Measurements from ENCODE around the gene NEIL3.

The NEIL3 gene

DNA sequence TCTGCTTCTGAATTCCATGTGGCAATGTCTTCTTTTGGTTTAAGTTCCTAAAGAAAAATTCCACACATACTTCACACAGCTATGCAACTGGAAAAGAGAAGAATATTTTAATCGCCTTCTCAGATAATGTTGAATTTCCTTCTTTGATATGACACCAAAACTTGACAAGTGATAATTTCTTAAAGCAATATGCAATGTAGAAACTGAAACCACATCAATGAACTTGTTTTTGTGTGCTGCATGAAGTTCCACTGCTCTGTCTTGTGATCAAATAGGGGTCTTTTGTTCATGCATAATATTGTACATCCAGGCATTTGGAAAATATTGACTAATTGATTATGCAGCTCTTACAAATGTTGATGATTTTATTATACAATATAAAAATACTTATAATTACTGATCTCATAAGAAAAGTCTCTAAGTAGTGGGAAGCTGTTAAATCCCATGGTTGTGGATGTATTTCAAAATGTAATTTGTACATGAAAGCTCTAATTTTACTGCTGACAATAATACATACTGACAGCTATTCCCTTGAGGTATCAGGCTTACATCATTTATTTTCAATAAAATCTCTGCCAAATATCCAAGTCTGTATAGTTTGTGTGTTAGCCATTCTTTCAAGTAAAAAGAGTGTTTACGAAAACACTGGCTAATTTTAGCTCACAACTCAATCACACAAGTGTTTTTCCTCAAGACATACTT lies 76.1 kb downstream of the NEIL3 start:
- Histone ChIP-seq H3K4me1 (ENCODE audit: control insufficient read depth in 1 of 2, insufficient read depth in 2 of 2, low read length in 2 of 2) (no peaks in the 10 kb centered on the region), H3K4me3 (ENCODE audit: low read depth in 1 of 2, low read length in 2 of 2) (no peak overlapping the region), H3K36me3 (ENCODE audit: control insufficient read depth in 1 of 2, insufficient read depth in 2 of 2, low read length in 2 of 2) (no peaks in the 10 kb centered on the region), H3K27ac (ENCODE audit: low read depth, low read length) (no peak overlapping the region), H3K9ac (ENCODE audit: low read depth in 1 of 2, low read length in 2 of 2) (no peak overlapping the region), H3K9me3 (ENCODE audit: control insufficient read depth in 1 of 2, low read length in 2 of 2) (no peaks in the 10 kb centered on the region), H3K27me3 (ENCODE audit: control insufficient read depth in 1 of 2, insufficient read depth in 2 of 2, low read length in 2 of 2) (peaks cover 0 to 2% of the 10 kb centered on the region in 2 donors)

DNA sequence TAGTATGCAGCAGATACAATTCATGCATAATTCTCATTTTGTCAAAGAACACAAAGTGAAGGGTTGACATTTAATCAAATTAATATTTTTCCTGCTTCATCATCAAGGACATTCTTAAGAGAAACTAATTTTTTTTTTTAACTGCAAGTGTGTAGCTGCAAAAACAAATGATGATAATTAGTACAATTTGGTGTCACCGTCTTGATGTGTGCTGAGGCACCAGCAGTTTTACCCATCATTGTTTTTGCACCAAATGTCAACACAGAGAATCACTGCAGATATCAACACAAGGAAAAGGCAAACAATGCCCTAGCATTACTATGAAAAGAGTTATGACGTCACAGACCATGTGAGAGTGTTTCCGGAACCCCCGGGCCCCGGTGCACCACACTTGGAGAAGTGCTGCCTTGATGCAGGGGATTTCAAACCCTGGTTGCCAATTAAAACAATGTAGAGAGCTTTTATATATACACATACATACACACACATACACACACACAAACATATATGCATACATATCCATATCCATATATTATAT lies 76.7 kb downstream of the NEIL3 start:
- Histone ChIP-seq H3K4me3 (ENCODE audit: low read depth in 1 of 2, low read length in 2 of 2) (no peak overlapping the region), H3K9me3 (ENCODE audit: control insufficient read depth in 1 of 2, low read length in 2 of 2) (no peaks in the 10 kb centered on the region), H3K27me3 (ENCODE audit: control insufficient read depth in 1 of 2, insufficient read depth in 2 of 2, low read length in 2 of 2) (peaks cover 0 to 2% of the 10 kb centered on the region in 2 donors), H3K27ac (ENCODE audit: low read depth, low read length) (no peak overlapping the region), H3K4me1 (ENCODE audit: control insufficient read depth in 1 of 2, insufficient read depth in 2 of 2, low read length in 2 of 2) (no peaks in the 10 kb centered on the region), H3K9ac (ENCODE audit: low read depth in 1 of 2, low read length in 2 of 2) (no peak overlapping the region), H3K36me3 (ENCODE audit: control insufficient read depth in 1 of 2, insufficient read depth in 2 of 2, low read length in 2 of 2) (no peaks in the 10 kb centered on the region)

DNA sequence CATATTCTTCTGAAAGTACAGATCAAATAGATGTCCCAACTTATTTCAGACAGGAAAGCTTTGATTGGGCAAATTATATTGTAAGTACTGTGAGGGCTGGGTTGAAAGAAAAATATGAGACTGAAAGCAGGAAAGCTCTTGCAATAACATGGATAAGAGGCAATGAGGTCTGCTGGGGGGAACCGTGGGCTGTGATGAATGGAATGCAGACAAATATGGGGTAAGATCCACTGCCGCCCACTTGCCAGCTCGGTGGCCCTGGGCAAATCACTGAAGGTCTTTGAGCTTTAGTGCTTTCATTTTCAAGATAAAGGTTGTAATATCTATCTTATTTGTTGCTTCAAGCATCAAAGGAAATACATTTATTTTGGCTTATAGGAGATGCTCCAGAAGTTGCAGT lies 81.6 kb downstream of the NEIL3 start:
- Histone ChIP-seq H3K9ac (ENCODE audit: low read depth in 1 of 2, low read length in 2 of 2) (no peak overlapping the region), H3K9me3 (ENCODE audit: control insufficient read depth in 1 of 2, low read length in 2 of 2) (no peaks in the 10 kb centered on the region), H3K4me1 (ENCODE audit: control insufficient read depth in 1 of 2, insufficient read depth in 2 of 2, low read length in 2 of 2) (no peaks in the 10 kb centered on the region), H3K4me3 (ENCODE audit: low read depth in 1 of 2, low read length in 2 of 2) (no peak overlapping the region), H3K36me3 (ENCODE audit: control insufficient read depth in 1 of 2, insufficient read depth in 2 of 2, low read length in 2 of 2) (no peaks in the 10 kb centered on the region), H3K27me3 (ENCODE audit: control insufficient read depth in 1 of 2, insufficient read depth in 2 of 2, low read length in 2 of 2) (no peaks in the 10 kb centered on the region), H3K27ac (ENCODE audit: low read depth, low read length) (no peak overlapping the region)

DNA sequence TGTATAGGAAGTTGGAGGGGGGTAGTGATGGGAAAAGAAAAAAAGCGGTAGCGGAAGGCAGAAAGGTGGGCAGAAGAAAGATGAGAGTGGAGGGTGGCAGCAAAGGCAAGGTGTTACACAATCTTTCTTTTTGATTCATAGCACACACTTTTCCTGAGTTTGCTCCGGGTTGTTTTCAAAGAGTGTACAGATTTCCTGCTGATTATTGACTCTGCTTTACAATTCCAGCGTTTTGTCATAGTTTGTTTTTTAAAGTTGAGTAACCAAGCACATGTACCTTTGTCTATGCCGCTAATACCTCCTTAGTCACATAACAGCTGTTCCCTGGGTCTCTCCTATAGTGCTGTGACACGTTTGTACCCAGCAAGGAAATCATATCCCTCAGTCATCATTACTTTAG lies 82.3 kb downstream of the NEIL3 start:
- H3K36me3 ChIP-seq (ENCODE audit: control insufficient read depth in 1 of 2, insufficient read depth in 2 of 2, low read length in 2 of 2): no peaks in the 10 kb centered on the region
- H3K9me3 ChIP-seq (ENCODE audit: control insufficient read depth in 1 of 2, low read length in 2 of 2): no peaks in the 10 kb centered on the region
- no peak overlapping the region for H3K27ac ChIP-seq (ENCODE audit: low read depth, low read length)
- H3K4me1 ChIP-seq (ENCODE audit: control insufficient read depth in 1 of 2, insufficient read depth in 2 of 2, low read length in 2 of 2): no peaks in the 10 kb centered on the region
- H3K9ac ChIP-seq (ENCODE audit: low read depth in 1 of 2, low read length in 2 of 2): no peak overlapping the region
- no peaks in the 10 kb centered on the region for H3K27me3 ChIP-seq (ENCODE audit: control insufficient read depth in 1 of 2, insufficient read depth in 2 of 2, low read length in 2 of 2)
- no peak overlapping the region for H3K4me3 ChIP-seq (ENCODE audit: low read depth in 1 of 2, low read length in 2 of 2)

DNA sequence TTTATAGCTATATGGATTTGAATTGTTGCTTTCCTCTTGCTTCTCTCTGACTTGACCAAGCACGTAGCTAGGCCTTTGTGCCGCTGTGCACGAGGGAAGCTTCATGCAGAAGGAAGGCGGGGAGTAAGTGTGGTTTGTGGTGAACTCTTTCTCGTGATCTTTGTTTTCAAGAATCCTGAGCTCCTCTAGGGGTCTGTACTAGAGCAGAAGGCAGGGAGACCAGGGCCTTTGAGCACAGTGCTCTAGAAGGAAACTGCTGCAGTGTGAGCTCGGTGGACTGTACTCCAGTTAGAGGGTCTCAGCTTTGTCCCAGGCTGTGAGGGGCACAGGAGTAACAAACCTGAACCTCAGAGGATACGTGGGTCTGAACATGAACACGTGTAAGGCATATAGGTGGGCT lies 83.6 kb downstream of the NEIL3 start:
- Histone ChIP-seq H3K9me3 (ENCODE audit: control insufficient read depth in 1 of 2, low read length in 2 of 2) (no peaks in the 10 kb centered on the region), H3K9ac (ENCODE audit: low read depth in 1 of 2, low read length in 2 of 2) (no peak overlapping the region), H3K27me3 (ENCODE audit: control insufficient read depth in 1 of 2, insufficient read depth in 2 of 2, low read length in 2 of 2) (no peaks in the 10 kb centered on the region), H3K27ac (ENCODE audit: low read depth, low read length) (no peak overlapping the region), H3K4me3 (ENCODE audit: low read depth in 1 of 2, low read length in 2 of 2) (no peak overlapping the region), H3K4me1 (ENCODE audit: control insufficient read depth in 1 of 2, insufficient read depth in 2 of 2, low read length in 2 of 2) (no peaks in the 10 kb centered on the region), H3K36me3 (ENCODE audit: control insufficient read depth in 1 of 2, insufficient read depth in 2 of 2, low read length in 2 of 2) (no peaks in the 10 kb centered on the region)

DNA sequence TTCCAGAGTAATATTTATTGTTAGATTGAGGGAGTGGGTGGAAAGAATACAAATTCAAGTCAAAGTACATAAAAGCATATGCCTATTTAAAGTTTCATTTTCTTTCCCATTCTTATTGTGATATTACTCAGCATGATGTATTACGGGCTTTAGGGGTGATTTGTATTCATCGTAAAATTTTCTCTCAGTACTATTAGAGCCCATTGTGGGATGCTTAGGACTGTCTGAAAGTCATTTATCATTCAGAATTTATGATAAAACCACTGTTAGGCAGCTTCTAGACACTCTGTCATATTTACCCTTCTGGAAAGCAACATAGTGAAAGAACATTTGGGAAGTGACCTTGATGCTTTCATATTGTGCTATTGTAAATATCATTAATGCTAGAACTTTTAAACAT lies 86.7 kb downstream of the NEIL3 start:
- H3K36me3 ChIP-seq (ENCODE audit: control insufficient read depth in 1 of 2, insufficient read depth in 2 of 2, low read length in 2 of 2): no peaks in the 10 kb centered on the region
- no peak overlapping the region for H3K9ac ChIP-seq (ENCODE audit: low read depth in 1 of 2, low read length in 2 of 2)
- H3K4me1 ChIP-seq (ENCODE audit: control insufficient read depth in 1 of 2, insufficient read depth in 2 of 2, low read length in 2 of 2): peaks cover under 1 to 1% of the 10 kb centered on the region in 2 donors
- H3K27me3 ChIP-seq (ENCODE audit: control insufficient read depth in 1 of 2, insufficient read depth in 2 of 2, low read length in 2 of 2): no peaks in the 10 kb centered on the region
- H3K9me3 ChIP-seq (ENCODE audit: control insufficient read depth in 1 of 2, low read length in 2 of 2): no peaks in the 10 kb centered on the region
- H3K4me3 ChIP-seq (ENCODE audit: low read depth in 1 of 2, low read length in 2 of 2): no peak overlapping the region
- H3K27ac ChIP-seq (ENCODE audit: low read depth, low read length): no peak overlapping the region

DNA sequence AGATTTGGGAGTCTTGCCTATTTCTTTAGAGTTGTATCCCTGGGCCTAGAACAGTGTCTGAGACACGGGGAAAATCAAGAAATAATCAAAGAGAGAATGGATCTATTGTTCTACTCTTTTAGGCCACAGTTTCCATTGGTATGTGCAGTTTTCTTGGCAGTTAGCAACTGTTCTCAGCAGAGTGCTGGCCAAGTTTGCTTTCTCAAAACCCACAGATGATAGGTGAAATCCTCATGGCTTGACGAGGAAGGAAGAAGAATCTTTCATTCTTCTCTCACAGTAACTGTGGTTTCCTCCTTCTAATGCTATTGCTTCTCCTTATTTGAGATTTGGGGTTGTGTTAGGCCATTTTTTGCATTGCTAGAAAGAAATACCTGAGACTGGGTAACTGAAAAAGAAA lies 90.4 kb downstream of the NEIL3 start:
- Histone ChIP-seq H3K9me3 (ENCODE audit: control insufficient read depth in 1 of 2, low read length in 2 of 2) (no peaks in the 10 kb centered on the region), H3K27me3 (ENCODE audit: control insufficient read depth in 1 of 2, insufficient read depth in 2 of 2, low read length in 2 of 2) (no peaks in the 10 kb centered on the region), H3K4me1 (ENCODE audit: control insufficient read depth in 1 of 2, insufficient read depth in 2 of 2, low read length in 2 of 2) (peaks cover 13 to 20% of the 10 kb centered on the region in 2 donors), H3K9ac (ENCODE audit: low read depth in 1 of 2, low read length in 2 of 2) (no peak overlapping the region), H3K4me3 (ENCODE audit: low read depth in 1 of 2, low read length in 2 of 2) (no peak overlapping the region), H3K27ac (ENCODE audit: low read depth, low read length) (no peak overlapping the region), H3K36me3 (ENCODE audit: control insufficient read depth in 1 of 2, insufficient read depth in 2 of 2, low read length in 2 of 2) (no peaks in the 10 kb centered on the region)

DNA sequence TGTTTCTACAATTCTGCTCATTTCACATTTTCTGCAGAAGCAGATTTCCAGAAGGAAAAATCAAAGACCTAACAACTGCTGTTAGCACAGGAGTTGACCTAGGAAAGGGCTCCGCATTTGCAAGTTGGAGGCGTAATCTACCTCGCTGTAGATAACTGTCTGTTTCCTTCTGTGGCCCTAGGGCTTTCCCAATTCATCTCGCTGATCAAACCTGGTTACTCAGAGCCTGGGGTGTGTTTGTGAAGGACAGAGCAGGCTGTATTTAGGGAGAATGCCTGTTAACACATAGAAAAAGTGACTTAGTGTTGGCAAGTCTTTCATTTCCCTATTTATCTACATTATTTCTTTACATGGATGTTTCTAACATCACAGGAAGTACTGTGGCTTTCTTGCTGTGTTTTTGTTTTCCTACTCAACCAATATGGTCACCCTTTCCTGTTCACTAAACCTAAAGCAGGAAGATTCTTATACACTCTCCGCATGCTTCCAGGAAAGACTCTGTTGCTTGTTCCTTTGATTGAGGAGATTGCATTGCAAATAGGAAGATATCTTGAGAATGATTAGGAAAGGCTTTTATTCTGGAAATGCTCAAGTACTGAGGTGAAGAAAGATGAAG lies 92.1 kb downstream of the NEIL3 start:
- no peaks in the 10 kb centered on the region for H3K9me3 ChIP-seq (ENCODE audit: control insufficient read depth in 1 of 2, low read length in 2 of 2)
- H3K27ac ChIP-seq (ENCODE audit: low read depth, low read length): no peak overlapping the region
- no peaks in the 10 kb centered on the region for H3K27me3 ChIP-seq (ENCODE audit: control insufficient read depth in 1 of 2, insufficient read depth in 2 of 2, low read length in 2 of 2)
- H3K9ac ChIP-seq (ENCODE audit: low read depth in 1 of 2, low read length in 2 of 2): no peak overlapping the region
- H3K36me3 ChIP-seq (ENCODE audit: control insufficient read depth in 1 of 2, insufficient read depth in 2 of 2, low read length in 2 of 2): no peaks in the 10 kb centered on the region
- H3K4me3 ChIP-seq (ENCODE audit: low read depth in 1 of 2, low read length in 2 of 2): peak overlapping the region in 1 of 2 donors; percentile 34
- peaks cover 13 to 20% of the 10 kb centered on the region in 2 donors for H3K4me1 ChIP-seq (ENCODE audit: control insufficient read depth in 1 of 2, insufficient read depth in 2 of 2, low read length in 2 of 2)

DNA sequence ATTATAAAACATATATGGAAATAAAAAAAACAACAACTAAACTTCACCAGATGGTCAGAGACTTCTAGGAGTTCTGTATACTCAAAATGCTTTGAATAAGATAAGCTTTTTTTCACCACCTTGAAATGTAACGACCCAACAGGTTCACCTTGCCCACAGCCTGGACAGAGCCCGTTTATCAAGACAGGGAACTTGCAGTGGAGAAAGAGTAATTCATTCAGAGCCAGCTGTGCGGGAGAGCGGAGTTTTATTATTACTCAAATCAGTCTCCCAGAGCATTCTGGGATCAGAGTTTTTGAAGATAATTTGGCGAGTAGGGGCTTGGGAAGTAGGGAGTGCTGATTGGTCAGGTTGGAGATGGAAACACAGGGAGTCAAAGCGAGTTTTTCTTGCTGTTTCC lies 94.1 kb downstream of the NEIL3 start:
- Histone ChIP-seq H3K4me3 (ENCODE audit: low read depth in 1 of 2, low read length in 2 of 2) (no peak overlapping the region), H3K36me3 (ENCODE audit: control insufficient read depth in 1 of 2, insufficient read depth in 2 of 2, low read length in 2 of 2) (no peaks in the 10 kb centered on the region), H3K9ac (ENCODE audit: low read depth in 1 of 2, low read length in 2 of 2) (no peak overlapping the region), H3K27me3 (ENCODE audit: control insufficient read depth in 1 of 2, insufficient read depth in 2 of 2, low read length in 2 of 2) (no peaks in the 10 kb centered on the region), H3K4me1 (ENCODE audit: control insufficient read depth in 1 of 2, insufficient read depth in 2 of 2, low read length in 2 of 2) (peaks cover 13 to 20% of the 10 kb centered on the region in 2 donors), H3K9me3 (ENCODE audit: control insufficient read depth in 1 of 2, low read length in 2 of 2) (no peaks in the 10 kb centered on the region), H3K27ac (ENCODE audit: low read depth, low read length) (no peak overlapping the region)

DNA sequence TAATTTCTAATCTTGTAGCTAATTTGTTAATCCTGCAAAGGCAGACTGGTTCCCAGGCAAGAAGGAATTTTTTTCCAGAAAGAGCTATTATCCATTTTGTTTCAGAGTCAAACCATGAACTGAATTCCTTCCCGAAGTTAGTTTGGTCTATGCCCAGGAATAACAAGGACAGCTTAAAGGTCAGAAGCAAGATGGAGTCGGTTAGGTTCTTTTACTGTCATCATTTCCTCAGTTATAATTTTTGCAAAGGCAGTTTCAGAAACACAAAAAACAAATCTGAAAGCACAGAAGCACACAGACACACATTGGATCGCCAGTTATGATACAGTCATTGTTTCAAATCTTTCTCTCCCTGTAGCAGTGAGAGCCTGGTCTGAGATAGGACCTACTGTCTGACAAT lies 94.7 kb downstream of the NEIL3 start:
- H3K36me3 ChIP-seq (ENCODE audit: control insufficient read depth in 1 of 2, insufficient read depth in 2 of 2, low read length in 2 of 2): no peaks in the 10 kb centered on the region
- H3K9me3 ChIP-seq (ENCODE audit: control insufficient read depth in 1 of 2, low read length in 2 of 2): no peaks in the 10 kb centered on the region

More for the DNA sequence above, 94.7 kb downstream of the NEIL3 start:
- H3K27me3 ChIP-seq (ENCODE audit: control insufficient read depth in 1 of 2, insufficient read depth in 2 of 2, low read length in 2 of 2): no peaks in the 10 kb centered on the region
- no peak overlapping the region for H3K9ac ChIP-seq (ENCODE audit: low read depth in 1 of 2, low read length in 2 of 2)
- no peak overlapping the region for H3K4me3 ChIP-seq (ENCODE audit: low read depth in 1 of 2, low read length in 2 of 2)
- H3K4me1 ChIP-seq (ENCODE audit: control insufficient read depth in 1 of 2, insufficient read depth in 2 of 2, low read length in 2 of 2): peaks cover 13 to 20% of the 10 kb centered on the region in 2 donors
- H3K27ac ChIP-seq (ENCODE audit: low read depth, low read length): no peak overlapping the region
